CD4-positive, alpha-beta T cell (primary cell): ENCODE measurements around the gene GSK3A. TPM values are rescaled to one million over a fixed set of nuclear protein-coding genes. Genes with fewer than 3 reads are reported as not detected.

Experiments
- ATAC-seq: fragments of 200-7000 bp; cut with Tn5 transposase; one replicate; pipeline ENCODE4 v1.10.0; 2022; ENCODE audit warnings: mild to moderate bottlenecking; ENCODE audit not compliant: poor library complexity
- CTCF ChIA-PET: fragments of 350-600 bp; sonication (Branson Sonifier 250); formaldehyde crosslinking; loops from one replicate; lab custom pipeline; 2021; ENCODE audit warnings: antibody characterized with exemption, inconsistent platforms; lab: Charles Lee
- POLR2A ChIA-PET: fragments of 350-600 bp; sonication (Branson Sonifier 250); formaldehyde crosslinking; loops from one replicate; lab custom pipeline; 2021; ENCODE audit warnings: antibody characterized with exemption, inconsistent platforms; lab: Charles Lee
- DNase-seq, 14 experiments: peaks; one replicate each; pipeline ENCODE4 v3.0.0-alpha.2; 2013 to 2020; ENCODE audit warnings: mixed read lengths in 2 of 14
- H3K27ac ChIP-seq, 2 donors: one replicate each; pipeline versions ENCODE4 v1.5.1 to v1.7.0; 2013; ENCODE audit warnings: low read length in 2 of 2, low read depth in 1 of 2, mild to moderate bottlenecking in 1 of 2
- H3K27me3 ChIP-seq, 2 experiments: 1 replicate in 1 of 2; 2 replicates in 1 of 2; pipeline versions ENCODE4 v1.6.1 to v1.7.0; 2013; ENCODE audit warnings: low read length in 2 of 2, control low read depth in 1 of 2, mild to moderate bottlenecking in 1 of 2, moderate library complexity in 1 of 2; ENCODE audit not compliant: insufficient read depth in 2 of 2, control insufficient read depth in 1 of 2
- H3K36me3 ChIP-seq: one replicate; pipeline ENCODE4 v1.6.1; 2013; ENCODE audit warnings: low read length, control low read depth; ENCODE audit not compliant: insufficient read depth
- H3K4me1 ChIP-seq: one replicate; pipeline ENCODE4 v1.6.1; 2013; ENCODE audit warnings: low read length, control low read depth; ENCODE audit not compliant: insufficient read depth
- H3K4me3 ChIP-seq: one replicate; pipeline ENCODE4 v1.5.1; 2013; ENCODE audit warnings: mild to moderate bottlenecking, low read length, moderate library complexity
- H3K9me3 ChIP-seq, 2 experiments: 1 replicate in 1 of 2; 2 replicates in 1 of 2; pipeline versions ENCODE4 v1.6.1 to v1.7.0; 2013; ENCODE audit warnings: low read length in 2 of 2, mild to moderate bottlenecking in 2 of 2, control low read depth in 1 of 2, moderate library complexity in 1 of 2; ENCODE audit not compliant: control insufficient read depth in 1 of 2, insufficient read depth in 1 of 2
- H3K27ac Mint-ChIP-seq: one replicate; pipeline ENCODE4 v1.8.0; 2020; ENCODE audit warnings: mixed read lengths
- H3K27me3 Mint-ChIP-seq: one replicate; pipeline ENCODE4 v1.8.0; 2021; ENCODE audit warnings: mixed read lengths
- H3K36me3 Mint-ChIP-seq: one replicate; pipeline ENCODE4 v1.8.0; 2021; ENCODE audit warnings: low read depth, mixed read lengths
- H3K4me1 Mint-ChIP-seq: one replicate; pipeline ENCODE4 v1.8.0; 2021; ENCODE audit warnings: low read depth, mixed read lengths
- H3K4me3 Mint-ChIP-seq: one replicate; pipeline ENCODE4 v1.8.0; 2020; ENCODE audit warnings: mild to moderate bottlenecking, mixed read lengths
- H3K9me3 Mint-ChIP-seq: one replicate; pipeline ENCODE4 v1.8.0; 2020; ENCODE audit warnings: mixed read lengths
- CTCF ChIP-seq: fragments of 200-600 bp; IDR thresholded peaks from one replicate; pipeline ENCODE4 v1.8.0; 2022; ENCODE audit warnings: antibody characterized with exemption, mild to moderate bottlenecking
- intact Hi-C, 2 experiments: fragments of 100-400 bp; cut with DNase I in 1 of 2; cut with micrococcal nuclease in 1 of 2; formaldehyde crosslinking; loops; one replicate each; pipeline versions ENCODE4 v1.15.1 to v1.9.0; 2023 to 2025; cut with DNase I, micrococcal nuclease
- total RNA-seq, 174 experiments: library from RNA in 2 of 174; stranded (reverse) in 2 of 174; gene quantifications; one replicate each; pipeline ENCODE4 v1.2.3 and lab custom pipeline; 2021 to 2026

Gene GSK3A
- total RNA-seq, 2 experiments from 2014 or later: 13.6 to 13.9 TPM

GRCh38 chr19:42241279-42241678, 1.1 kb downstream of the GSK3A start:
- ChIA-PET POLR2A (interaction anchor here (1.3 to 4.2 kb wide), 9 partner anchors 8 to 130 kb away, joined by 3 to 53 read pairs (median 14); partner anchors contain the start of genes DEDD2 and ZNF526), CTCF (interaction anchor here (1.0 to 3.0 kb wide), 3 partner anchors 55 to 108 kb away, joined by 4 to 11 read pairs (median 7); no protein-coding TSS in a partner anchor)
- ATAC-seq (no peak), DNase-seq (no peak)
- no peaks in the 10 kb centered on the region for H3K9me3 Mint-ChIP-seq
- intact Hi-C loops: no loop called here
- peak overlapping the region; percentile 82 for H3K27ac Mint-ChIP-seq
- Histone ChIP-seq H3K9me3 (no peaks in the 10 kb centered on the region), H3K27me3 (no peaks in the 10 kb centered on the region), H3K27ac (peak overlapping the region in 1 of 2 donors; percentile 84), H3K4me3 (peak overlapping the region; percentile 67), H3K36me3 (peaks cover 29% of the 10 kb centered on the region), H3K4me1 (peaks cover 58% of the 10 kb centered on the region)
- peak overlapping the region; percentile 87 for H3K4me3 Mint-ChIP-seq
- H3K27me3 Mint-ChIP-seq: no peaks in the 10 kb centered on the region
- TF ChIP-seq CTCF: no peak
- H3K4me1 Mint-ChIP-seq: peaks cover 60% of the 10 kb centered on the region
- H3K36me3 Mint-ChIP-seq: peaks cover 30% of the 10 kb centered on the region

- H3K27ac Mint-ChIP-seq: peak overlapping the region; percentile 71
- no peaks in the 10 kb centered on the region for H3K9me3 Mint-ChIP-seq
- Histone ChIP-seq H3K27me3 (no peaks in the 10 kb centered on the region), H3K9me3 (no peaks in the 10 kb centered on the region), H3K36me3 (peaks cover 44% of the 10 kb centered on the region), H3K4me1 (peaks cover 49% of the 10 kb centered on the region), H3K4me3 (no peak overlapping the region), H3K27ac (no peak overlapping the region)
- peak overlapping the region; percentile 52 for H3K4me3 Mint-ChIP-seq
- H3K4me1 Mint-ChIP-seq: peaks cover 50% of the 10 kb centered on the region
- no peak for TF ChIP-seq CTCF
- CTCF ChIA-PET: interaction anchor here (0.6 to 1.6 kb wide), 2 partner anchors 107 to 131 kb away, joined by 3 to 7 read pairs; no protein-coding TSS in a partner anchor
- POLR2A ChIA-PET: interaction anchor here (0.9 to 2.0 kb wide), 3 partner anchors 10 to 63 kb away, joined by 3 to 4 read pairs (median 4); no protein-coding TSS in a partner anchor
- DNase-seq (peak in 1 of 14 experiments; percentile 25), ATAC-seq (no peak)
- H3K27me3 Mint-ChIP-seq: no peaks in the 10 kb centered on the region
- intact Hi-C loops: no loop called here
- H3K36me3 Mint-ChIP-seq: peaks cover 44% of the 10 kb centered on the region
Observed at GRCh38 chr19:42239544-42240220, 2.7 kb downstream of the GSK3A start.

GRCh38 chr19:42235181-42235580, 7.2 kb downstream of the GSK3A start:
- Histone ChIP-seq H3K27me3 (no peaks in the 10 kb centered on the region), H3K9me3 (no peaks in the 10 kb centered on the region), H3K4me3 (no peak overlapping the region), H3K27ac (no peak overlapping the region), H3K36me3 (peaks cover 81% of the 10 kb centered on the region), H3K4me1 (peaks cover 17% of the 10 kb centered on the region)
- CTCF ChIA-PET: no interaction called here
- Mint-ChIP-seq H3K36me3 (peaks cover 80% of the 10 kb centered on the region), H3K27ac (peak overlapping the region; percentile 33), H3K9me3 (no peaks in the 10 kb centered on the region), H3K4me3 (no peak overlapping the region), H3K27me3 (no peaks in the 10 kb centered on the region), H3K4me1 (peaks cover 23% of the 10 kb centered on the region)
- TF ChIP-seq CTCF: no peak
- DNase-seq (no peak), ATAC-seq (no peak)
- intact Hi-C loops: no loop called here
- POLR2A ChIA-PET: interaction anchor here (0.9 to 2.3 kb wide), 2 partner anchors 15 to 38 kb away, joined by 3 to 10 read pairs; partner anchors contain the start of gene ZNF526
